GM12873 (cell line): ENCODE measurements around the gene CGA.

ENCODE experiments used
- CTCF ChIP-seq: IDR thresholded peaks from 2 replicates; pipeline ENCODE4 v1.5.1; 2012; ENCODE audit warnings: low read depth, mild to moderate bottlenecking, moderate library complexity, low read length, control low read depth; ENCODE audit not compliant: insufficient read depth; ENCODE audit errors: missing control alignments

Gene CGA

GRCh38 chr6:87070741-87071140, 24.2 kb downstream of the CGA start:
- TF ChIP-seq CTCF, result no peak

GRCh38 chr6:87068795-87069194, 26.1 kb downstream of the CGA start:
- no peak for TF ChIP-seq CTCF

- peak; percentile 54 for TF ChIP-seq CTCF
Measured at GRCh38 chr6:87066449-87067333, 28.2 kb downstream of the CGA start.

GRCh38 chr6:87065117-87065516, 29.8 kb downstream of the CGA start:
- TF ChIP-seq CTCF, result no peak

GRCh38 chr6:87059943-87060342, 35.0 kb downstream of the CGA start:
- TF ChIP-seq CTCF, result no peak

- TF ChIP-seq CTCF, result no peak
Measured at GRCh38 chr6:87054143-87054833, 40.6 kb downstream of the CGA start.

- TF ChIP-seq CTCF, result no peak
Measured at GRCh38 chr6:87053312-87053711, 41.6 kb downstream of the CGA start.
